OCI-LY1 (cell line): Measurements from ENCODE around the gene SPON2.

Source experiments
- EZH2 ChIP-seq: fragments of 200-600 bp; sonication (generic), shearing (Covaris generic); IDR thresholded peaks from 2 replicates; pipeline ENCODE4 v1.8.0; 2017; ENCODE audit warnings: borderline replicate concordance, mixed run types, mild to moderate bottlenecking, antibody characterized with exemption, low read length, moderate library complexity, mixed read lengths
- TF ChIP-seq, protein P1 (sequence below): fragments of 200-600 bp; sonication (generic), shearing (Covaris generic); IDR thresholded peaks from 2 replicates; pipeline ENCODE4 v1.5.1; 2017; ENCODE audit warnings: mild to moderate bottlenecking, antibody characterized with exemption, low read length, moderate library complexity, mixed read lengths

DNA sequence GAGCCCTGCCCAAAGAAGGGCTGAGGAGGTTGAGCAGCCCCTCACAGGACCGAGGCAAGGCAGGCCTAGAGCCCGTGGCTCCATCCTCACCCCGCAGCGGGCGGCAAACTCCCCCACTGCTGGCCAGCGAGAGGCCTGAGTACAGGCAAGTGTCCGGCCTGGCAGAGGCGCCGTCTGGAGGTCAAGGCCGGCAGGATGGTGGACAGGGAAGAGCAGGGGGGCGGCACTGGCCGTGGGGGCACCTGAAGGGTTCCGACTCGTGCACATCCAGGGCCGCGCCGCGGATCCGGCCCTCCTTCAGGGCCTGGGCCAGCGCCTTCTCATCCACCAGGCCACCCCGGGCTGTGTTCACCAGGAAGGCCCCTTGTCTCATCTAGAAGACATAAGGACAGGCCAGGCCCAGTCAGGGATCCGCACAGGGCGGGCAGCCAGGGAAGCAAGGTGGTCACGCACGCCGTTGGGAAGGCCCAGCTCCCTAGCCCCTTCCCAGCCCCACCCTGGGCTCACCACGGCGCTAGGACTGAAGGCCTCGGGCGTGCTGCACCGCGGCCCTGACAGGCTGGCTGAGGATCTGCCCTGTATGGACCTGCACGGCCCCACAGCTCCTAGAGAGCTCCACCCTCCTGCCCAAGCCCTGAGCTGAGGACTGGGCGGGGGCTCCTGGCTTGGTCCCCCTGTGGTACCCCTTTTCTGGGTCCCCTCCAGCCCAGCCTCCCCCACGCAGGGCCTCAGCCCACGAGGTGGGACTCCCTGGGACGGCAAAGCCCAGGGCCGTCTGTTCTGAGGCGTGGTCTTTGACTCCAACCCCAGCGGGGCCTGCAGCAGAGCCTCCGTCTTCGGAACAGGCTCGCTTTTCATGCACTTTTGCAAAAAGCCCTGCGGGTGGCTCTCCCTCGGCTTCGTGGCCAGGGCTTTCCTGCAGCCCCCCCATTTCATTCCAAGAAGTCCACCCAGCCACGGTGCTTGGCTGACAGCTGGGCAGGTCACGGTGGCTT is 42.0 kb upstream of the SPON2 start:
- TF ChIP-seq, protein P1, sequence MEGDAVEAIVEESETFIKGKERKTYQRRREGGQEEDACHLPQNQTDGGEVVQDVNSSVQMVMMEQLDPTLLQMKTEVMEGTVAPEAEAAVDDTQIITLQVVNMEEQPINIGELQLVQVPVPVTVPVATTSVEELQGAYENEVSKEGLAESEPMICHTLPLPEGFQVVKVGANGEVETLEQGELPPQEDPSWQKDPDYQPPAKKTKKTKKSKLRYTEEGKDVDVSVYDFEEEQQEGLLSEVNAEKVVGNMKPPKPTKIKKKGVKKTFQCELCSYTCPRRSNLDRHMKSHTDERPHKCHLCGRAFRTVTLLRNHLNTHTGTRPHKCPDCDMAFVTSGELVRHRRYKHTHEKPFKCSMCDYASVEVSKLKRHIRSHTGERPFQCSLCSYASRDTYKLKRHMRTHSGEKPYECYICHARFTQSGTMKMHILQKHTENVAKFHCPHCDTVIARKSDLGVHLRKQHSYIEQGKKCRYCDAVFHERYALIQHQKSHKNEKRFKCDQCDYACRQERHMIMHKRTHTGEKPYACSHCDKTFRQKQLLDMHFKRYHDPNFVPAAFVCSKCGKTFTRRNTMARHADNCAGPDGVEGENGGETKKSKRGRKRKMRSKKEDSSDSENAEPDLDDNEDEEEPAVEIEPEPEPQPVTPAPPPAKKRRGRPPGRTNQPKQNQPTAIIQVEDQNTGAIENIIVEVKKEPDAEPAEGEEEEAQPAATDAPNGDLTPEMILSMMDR: no peak
- TF ChIP-seq EZH2: no peak
